ENCODE measurements around the gene EBLN2. TPM values are rescaled to one million over a fixed set of nuclear protein-coding genes. Genes with fewer than 3 reads are reported as not detected.

EBLN2 gene
- total and polyA plus RNA-seq, 8 donors = 0.19 to 28.1 (median 2.0) TPM; not detected in 2

DNA sequence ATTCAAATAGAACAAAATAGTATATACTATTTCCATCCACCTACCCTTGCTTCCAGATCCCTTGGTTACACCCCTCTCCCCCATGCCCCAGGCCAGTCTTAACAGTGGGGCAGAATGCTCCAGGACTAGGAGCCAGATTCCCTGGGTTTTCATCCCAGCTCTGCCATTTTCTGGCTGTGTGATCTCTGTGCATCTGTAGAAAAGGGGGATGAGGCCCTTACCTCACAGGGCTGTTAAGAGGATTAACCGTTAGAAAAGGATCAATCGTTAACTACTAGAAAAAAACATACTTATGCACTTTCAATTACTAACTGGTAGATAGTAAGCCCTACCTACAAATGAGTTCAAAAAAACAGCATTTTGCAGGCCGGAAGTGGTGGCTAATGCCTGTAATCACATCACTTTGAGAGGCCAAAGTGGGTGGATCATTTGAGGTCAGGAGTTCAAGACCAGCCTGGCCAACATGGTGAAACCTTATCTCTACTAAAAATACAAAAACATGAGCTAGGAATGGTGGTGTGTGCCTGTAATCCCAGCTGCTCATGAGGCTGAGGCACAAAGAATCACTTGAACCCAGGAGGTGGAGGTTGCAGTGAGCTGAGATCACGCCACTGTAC is 11.7 kb downstream of the EBLN2 start:
- Histone ChIP-seq H3K27me3 (no peaks in the 10 kb centered on the region), H3K4me3 (no peak overlapping the region), H3K9me3 (no peaks in the 10 kb centered on the region), H3K4me1 (no peaks in the 10 kb centered on the region), H3K27ac (no peak overlapping the region), H3K36me3 (peaks cover 0 to 4% (median 3%) of the 10 kb centered on the region in 4 donors)
- intact Hi-C loops (cut with DNase I; ENCODE audit: low total_unique reads) = no loop called here
- TF ChIP-seq POLR2A (IDR thresholded peaks at IDR 0.05) = no peak
- no peak for TF ChIP-seq POLR2AphosphoS5 (IDR thresholded peaks at IDR 0.05)
- TF ChIP-seq, protein P1, sequence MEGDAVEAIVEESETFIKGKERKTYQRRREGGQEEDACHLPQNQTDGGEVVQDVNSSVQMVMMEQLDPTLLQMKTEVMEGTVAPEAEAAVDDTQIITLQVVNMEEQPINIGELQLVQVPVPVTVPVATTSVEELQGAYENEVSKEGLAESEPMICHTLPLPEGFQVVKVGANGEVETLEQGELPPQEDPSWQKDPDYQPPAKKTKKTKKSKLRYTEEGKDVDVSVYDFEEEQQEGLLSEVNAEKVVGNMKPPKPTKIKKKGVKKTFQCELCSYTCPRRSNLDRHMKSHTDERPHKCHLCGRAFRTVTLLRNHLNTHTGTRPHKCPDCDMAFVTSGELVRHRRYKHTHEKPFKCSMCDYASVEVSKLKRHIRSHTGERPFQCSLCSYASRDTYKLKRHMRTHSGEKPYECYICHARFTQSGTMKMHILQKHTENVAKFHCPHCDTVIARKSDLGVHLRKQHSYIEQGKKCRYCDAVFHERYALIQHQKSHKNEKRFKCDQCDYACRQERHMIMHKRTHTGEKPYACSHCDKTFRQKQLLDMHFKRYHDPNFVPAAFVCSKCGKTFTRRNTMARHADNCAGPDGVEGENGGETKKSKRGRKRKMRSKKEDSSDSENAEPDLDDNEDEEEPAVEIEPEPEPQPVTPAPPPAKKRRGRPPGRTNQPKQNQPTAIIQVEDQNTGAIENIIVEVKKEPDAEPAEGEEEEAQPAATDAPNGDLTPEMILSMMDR (IDR thresholded peaks at IDR 0.05) = no peak
- TF ChIP-seq EP300 (IDR thresholded peaks at IDR 0.05) = no peak
- WGBS, 5 donors = 51 to 60% (median 58%) methylated on average over 4 of the region's 4 CpGs
- DNase-seq = no peak

DNA sequence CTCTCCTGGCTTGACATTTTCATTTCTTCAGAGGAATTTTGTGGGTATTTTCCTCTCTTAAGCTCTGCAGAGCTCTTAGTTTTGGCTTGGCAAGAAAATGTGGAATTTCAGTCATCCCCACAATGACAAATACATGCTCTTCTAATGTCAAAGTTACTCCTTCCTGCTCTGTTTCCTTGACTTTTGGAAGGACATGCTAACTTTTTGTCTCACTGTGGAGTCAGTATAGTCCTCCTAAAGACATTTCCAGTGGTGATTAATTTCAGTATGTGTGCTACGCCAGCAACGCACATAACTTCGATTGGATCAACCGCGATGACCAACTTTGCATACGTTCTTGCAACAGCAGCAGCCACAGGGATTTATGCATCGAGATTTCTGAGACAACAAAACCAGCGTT is 13.3 kb downstream of the EBLN2 start:
- WGBS, 5 donors = 75 to 84% (median 79%) methylated on average over 8 of the region's 8 CpGs

DNA sequence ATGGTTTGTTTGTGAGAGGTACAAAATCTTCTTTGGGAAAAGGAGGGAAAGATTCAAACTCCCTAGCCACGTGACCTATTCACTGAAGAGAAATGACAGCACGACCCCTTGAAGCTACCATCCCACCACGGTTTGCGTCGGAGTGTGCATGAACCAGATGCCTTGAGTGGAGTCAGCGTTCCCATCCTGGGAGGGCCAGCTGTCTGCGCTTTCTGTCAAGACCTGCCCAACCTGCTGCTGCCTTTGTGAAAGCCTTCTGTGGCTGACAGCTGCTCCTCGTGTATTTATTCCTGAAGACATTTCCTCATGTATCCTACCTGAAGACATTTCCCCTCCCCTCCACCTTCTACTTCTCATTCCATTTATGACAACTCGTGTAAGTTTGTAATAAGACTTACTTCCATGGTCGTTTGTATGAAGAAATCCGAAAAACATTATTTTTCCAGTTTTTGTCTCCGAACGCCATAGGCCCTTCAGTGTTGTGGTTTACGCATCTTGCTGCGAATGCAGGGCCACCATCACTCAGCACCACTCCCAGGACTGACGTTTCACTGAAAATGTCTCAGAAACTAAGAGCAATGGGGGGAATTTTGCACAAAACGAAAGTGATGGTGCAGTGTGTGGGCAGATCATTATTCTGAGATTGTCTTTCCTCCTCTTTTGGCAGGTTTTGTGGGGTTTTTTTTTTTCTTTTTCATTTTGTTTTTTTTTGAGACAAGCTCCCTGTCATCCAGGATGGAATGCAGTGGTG is 18.9 kb downstream of the EBLN2 start:
- Histone ChIP-seq H3K9me3 (no peaks in the 10 kb centered on the region), H3K4me1 (no peaks in the 10 kb centered on the region), H3K27ac (no peak overlapping the region), H3K36me3 (no peaks in the 10 kb centered on the region), H3K27me3 (no peaks in the 10 kb centered on the region), H3K4me3 (no peak overlapping the region)
- TF ChIP-seq, protein P1 (IDR thresholded peaks at IDR 0.05) = no peak
- TF ChIP-seq POLR2A (IDR thresholded peaks at IDR 0.05) = no peak
- TF ChIP-seq EP300 (IDR thresholded peaks at IDR 0.05) = no peak
- no peak for TF ChIP-seq POLR2AphosphoS5 (IDR thresholded peaks at IDR 0.05)
- intact Hi-C loops (cut with DNase I; ENCODE audit: low total_unique reads) = loop anchor here (10.0 kb wide), 1 partner anchor 226 kb away; no protein-coding TSS in a partner anchor
- 73 to 79% (median 75%) methylated on average over 17 of the region's 17 CpGs for WGBS, 5 donors
- DNase-seq = no peak

More for the DNA sequence above, 13.3 kb downstream of the EBLN2 start:
- no peak for DNase-seq
- no peaks in the 10 kb centered on the region for H3K4me1 ChIP-seq
- intact Hi-C loops (cut with DNase I; ENCODE audit: low total_unique reads) = no loop called here
- H3K27me3 ChIP-seq = no peaks in the 10 kb centered on the region
- no peak overlapping the region for H3K27ac ChIP-seq
- no peaks in the 10 kb centered on the region for H3K36me3 ChIP-seq
- H3K9me3 ChIP-seq = no peaks in the 10 kb centered on the region
- no peak overlapping the region for H3K4me3 ChIP-seq
- TF ChIP-seq, protein P1 (IDR thresholded peaks at IDR 0.05) = no peak
- TF ChIP-seq EP300 (IDR thresholded peaks at IDR 0.05) = no peak
- no peak for TF ChIP-seq POLR2AphosphoS5 (IDR thresholded peaks at IDR 0.05)
- no peak for TF ChIP-seq POLR2A (IDR thresholded peaks at IDR 0.05)

DNA sequence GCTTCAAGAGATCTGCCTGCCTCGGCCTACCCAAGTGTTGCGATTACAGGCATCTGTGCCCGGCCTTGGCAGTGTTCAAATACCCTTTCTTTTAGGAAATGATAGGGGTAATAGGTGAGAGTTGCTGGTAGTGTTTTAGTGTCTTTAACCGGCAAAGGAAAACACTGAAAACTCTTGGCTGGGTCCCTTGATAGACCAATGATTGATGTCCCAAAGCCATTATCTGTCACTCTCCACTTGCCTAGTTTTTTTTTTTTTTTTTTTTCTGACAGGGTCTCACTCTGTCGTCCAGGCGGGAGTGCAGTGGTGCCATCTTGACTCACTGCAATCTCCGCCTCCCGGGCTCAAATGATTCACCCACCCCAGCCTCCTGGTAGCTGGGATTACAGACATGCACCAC is 19.7 kb downstream of the EBLN2 start:
- peaks cover 0 to 6% (median 3%) of the 10 kb centered on the region in 4 donors for H3K4me1 ChIP-seq
- intact Hi-C loops (cut with DNase I; ENCODE audit: low total_unique reads) = loop anchor here (10.0 kb wide), 1 partner anchor 226 kb away; no protein-coding TSS in a partner anchor
- H3K27ac ChIP-seq = no peak overlapping the region
- H3K9me3 ChIP-seq = no peaks in the 10 kb centered on the region
- no peaks in the 10 kb centered on the region for H3K27me3 ChIP-seq
- H3K4me3 ChIP-seq = no peak overlapping the region
- 92 to 98% (median 94%) methylated on average over 8 of the region's 8 CpGs for WGBS, 5 donors
- TF ChIP-seq EP300 (IDR thresholded peaks at IDR 0.05) = no peak
- TF ChIP-seq, protein P1 (IDR thresholded peaks at IDR 0.05) = no peak
- TF ChIP-seq POLR2A (IDR thresholded peaks at IDR 0.05) = no peak
- no peak for TF ChIP-seq POLR2AphosphoS5 (IDR thresholded peaks at IDR 0.05)
- DNase-seq = no peak
- no peaks in the 10 kb centered on the region for H3K36me3 ChIP-seq

All from stomach (tissue), 9 donors.